ENCODE results near the gene DCHS1. TPM values are rescaled to one million over a fixed set of nuclear protein-coding genes. Genes with fewer than 3 reads are reported as not detected.
"Not testable (repeated sequence)": the region's sequence is repeated elsewhere in the genome, so short reads cannot be mapped to it uniquely, and the experiment has no call there.

Gene DCHS1
- total RNA-seq, 3 donors from 2014 or later = 3.5 to 38.8 (median 6.0) TPM

DNA sequence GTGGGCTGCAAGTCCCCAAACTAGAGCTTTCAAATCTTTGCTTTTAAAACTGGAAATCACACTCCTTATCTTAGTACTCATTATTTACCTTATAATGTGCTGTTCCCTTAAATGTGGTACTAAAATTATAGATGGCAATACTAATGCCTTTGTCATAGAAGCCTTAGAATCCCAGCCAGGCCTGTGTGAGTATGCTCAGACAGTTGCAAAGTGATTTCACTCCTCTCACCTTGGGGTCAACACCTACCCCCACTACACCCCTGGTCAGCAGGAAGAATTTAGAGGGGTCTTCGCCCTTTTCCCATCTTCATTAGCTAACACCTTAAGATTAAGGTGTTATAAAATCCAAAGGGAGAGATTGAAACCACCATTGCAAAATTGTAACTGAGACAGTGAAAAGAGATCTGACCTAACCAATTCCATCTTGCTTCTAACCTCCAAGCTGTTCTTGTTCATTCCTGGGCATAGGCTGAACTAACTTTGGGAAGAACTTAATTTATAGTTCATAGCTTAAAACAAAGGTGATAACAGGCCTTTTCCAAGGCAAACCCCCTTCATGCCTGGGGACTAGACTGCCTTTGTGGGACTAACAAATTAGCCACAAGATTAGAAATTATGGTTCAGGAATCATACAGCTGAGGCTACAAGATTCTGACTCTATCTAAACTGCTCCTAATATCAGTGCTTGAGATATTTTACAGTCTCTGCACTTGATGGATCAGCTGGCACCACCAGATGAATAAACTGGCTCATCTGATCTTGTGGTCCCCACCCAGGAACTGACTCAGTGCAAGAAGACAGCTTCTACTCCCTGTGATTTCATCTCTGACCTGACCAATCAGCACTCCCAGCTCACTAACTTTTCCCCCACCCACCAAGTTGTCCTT is 38.0 kb upstream of the DCHS1 start:
- H3K4me3 ChIP-seq = no peak overlapping the region
- H3K36me3 ChIP-seq (ENCODE audit: low read depth) = no peaks in the 10 kb centered on the region
- ATAC-seq = no peak
- no peaks in the 10 kb centered on the region for H3K4me1 ChIP-seq (ENCODE audit: low read depth)
- intact Hi-C loops (cut with DNase I, micrococcal nuclease) = no loop called here
- H3K9me3 ChIP-seq = no peaks in the 10 kb centered on the region
- DNase-seq = no peak
- no peak for TF ChIP-seq CTCF (IDR thresholded peaks at IDR 0.05)

GRCh38 chr11:6692128-6692527 is 36.5 kb upstream of the DCHS1 start:
- Histone ChIP-seq H3K4me1 (ENCODE audit: low read depth) (no peaks in the 10 kb centered on the region), H3K9me3 (no peaks in the 10 kb centered on the region), H3K36me3 (ENCODE audit: low read depth) (no peaks in the 10 kb centered on the region), H3K4me3 (no peak overlapping the region)
- intact Hi-C loops (cut with DNase I, micrococcal nuclease) = no loop called here
- TF ChIP-seq CTCF (IDR thresholded peaks at IDR 0.05) = no peak
- DNase-seq = no peak
- no peak for ATAC-seq

DNA sequence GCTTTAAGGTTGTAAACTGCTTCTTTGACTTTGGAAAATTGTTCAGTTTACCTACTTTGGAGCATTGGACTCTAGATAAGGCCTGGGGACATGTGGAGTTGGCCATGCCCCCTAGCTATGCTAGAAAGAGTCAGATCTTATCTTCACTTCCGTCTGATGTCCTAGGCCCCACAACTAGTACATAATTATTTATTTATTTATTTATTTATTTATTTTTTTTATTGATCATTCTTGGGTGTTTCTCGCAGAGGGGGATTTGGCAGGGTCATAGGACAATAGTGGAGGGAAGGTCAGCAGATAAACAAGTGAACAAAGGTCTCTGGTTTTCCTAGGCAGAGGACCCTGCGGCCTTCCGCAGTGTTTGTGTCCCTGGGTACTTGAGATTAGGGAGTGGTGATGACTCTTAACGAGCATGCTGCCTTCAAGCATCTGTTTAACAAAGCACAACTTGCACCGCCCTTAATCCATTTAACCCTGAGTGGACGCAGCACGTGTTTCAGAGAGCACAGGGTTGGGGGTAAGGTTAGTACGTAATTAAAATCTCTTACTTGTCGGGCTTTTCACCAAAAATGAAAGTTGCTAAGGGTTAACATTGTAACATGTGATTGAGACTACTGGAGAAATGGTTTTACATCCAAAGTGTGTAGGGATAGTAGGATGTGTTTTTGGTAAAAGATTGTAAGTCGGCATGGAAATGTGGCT is 35.0 kb upstream of the DCHS1 start:
- intact Hi-C loops (cut with DNase I, micrococcal nuclease); H3K36me3 ChIP-seq (ENCODE audit: low read depth); DNase-seq; ATAC-seq; H3K4me1 ChIP-seq (ENCODE audit: low read depth); H3K4me3 ChIP-seq; H3K9me3 ChIP-seq: not testable (repeated sequence)

- Histone ChIP-seq H3K36me3 (ENCODE audit: low read depth) (no peaks in the 10 kb centered on the region), H3K4me1 (ENCODE audit: low read depth) (no peaks in the 10 kb centered on the region), H3K4me3 (no peak overlapping the region), H3K9me3 (no peaks in the 10 kb centered on the region)
- TF ChIP-seq CTCF (IDR thresholded peaks at IDR 0.05) = no peak
- intact Hi-C loops (cut with DNase I, micrococcal nuclease) = loop anchor here in 1 of 2 donors (10.0 kb wide), 1 partner anchor 83 kb away; the partner anchor contains the start of genes ILK and RRP8
- DNase-seq (no peak), ATAC-seq (no peak)
Measured at GRCh38 chr11:6687876-6688275, 32.3 kb upstream of the DCHS1 start.

DNA sequence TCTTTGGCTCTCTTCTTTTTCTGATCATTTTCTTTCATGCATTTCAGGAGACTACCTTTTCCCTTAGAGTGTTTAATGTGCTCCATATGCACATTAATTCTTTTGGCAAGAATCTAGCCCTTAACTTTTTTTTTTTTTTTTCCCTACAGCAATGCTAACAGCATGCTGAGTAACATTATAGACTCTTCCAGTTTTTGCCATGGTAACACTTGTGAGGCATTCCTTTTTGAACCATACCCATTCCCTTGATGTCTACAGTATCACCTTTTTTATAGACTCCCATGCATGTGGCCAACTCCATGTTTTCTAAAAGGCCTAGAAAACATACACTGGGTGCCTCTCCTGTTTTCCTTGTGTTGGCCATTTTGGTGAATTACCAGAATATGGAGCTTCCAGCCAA is 30.4 kb upstream of the DCHS1 start:
- ATAC-seq = no peak
- DNase-seq = no peak
- Histone ChIP-seq H3K4me3 (no peak overlapping the region), H3K9me3 (no peaks in the 10 kb centered on the region), H3K36me3 (ENCODE audit: low read depth) (no peaks in the 10 kb centered on the region), H3K4me1 (ENCODE audit: low read depth) (peaks cover 10% of the 10 kb centered on the region)
- no peak for TF ChIP-seq CTCF (IDR thresholded peaks at IDR 0.05)
- intact Hi-C loops (cut with DNase I, micrococcal nuclease) = loop anchor here in 1 of 2 donors (10.0 kb wide), 1 partner anchor 81 kb away; the partner anchor contains the start of genes ILK and RRP8

DNA sequence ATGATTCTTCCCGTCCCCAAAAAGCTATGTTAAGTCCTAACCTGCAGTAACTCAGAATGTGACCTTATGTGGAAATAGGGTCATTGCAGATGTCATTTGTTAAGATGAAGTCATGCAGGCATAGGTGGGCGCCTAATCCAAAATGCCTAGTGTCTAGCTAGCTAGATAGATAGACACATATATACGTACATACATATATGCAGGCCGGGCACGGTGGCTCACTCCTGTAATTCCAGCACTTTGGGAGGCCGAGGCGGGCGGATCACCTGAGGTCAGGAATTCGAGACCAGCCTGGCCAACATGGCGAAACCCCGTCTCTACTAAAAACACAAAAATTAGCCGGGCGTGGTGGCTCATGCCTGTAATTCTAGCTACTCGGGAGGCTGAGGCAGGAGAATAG is 28.5 kb upstream of the DCHS1 start:
- intact Hi-C loops (cut with DNase I, micrococcal nuclease) = loop anchor here in 1 of 2 donors (10.0 kb wide), 1 partner anchor 79 kb away; the partner anchor contains the start of genes ILK and RRP8
- not testable (repeated sequence) for ATAC-seq; H3K9me3 ChIP-seq; H3K4me3 ChIP-seq; H3K36me3 ChIP-seq (ENCODE audit: low read depth); H3K4me1 ChIP-seq (ENCODE audit: low read depth)
- DNase-seq = peak in 1 of 3 donors; percentile 49
